NCI-H748 (cell line): Measurements from ENCODE around the gene PDPK1.

Experiments used
- DNase-seq: peaks from one replicate; lab custom pipeline; 2025; ENCODE audit not compliant: unreplicated experiment; lab: John Stamatoyannopoulos, UW

The PDPK1 gene

DNA sequence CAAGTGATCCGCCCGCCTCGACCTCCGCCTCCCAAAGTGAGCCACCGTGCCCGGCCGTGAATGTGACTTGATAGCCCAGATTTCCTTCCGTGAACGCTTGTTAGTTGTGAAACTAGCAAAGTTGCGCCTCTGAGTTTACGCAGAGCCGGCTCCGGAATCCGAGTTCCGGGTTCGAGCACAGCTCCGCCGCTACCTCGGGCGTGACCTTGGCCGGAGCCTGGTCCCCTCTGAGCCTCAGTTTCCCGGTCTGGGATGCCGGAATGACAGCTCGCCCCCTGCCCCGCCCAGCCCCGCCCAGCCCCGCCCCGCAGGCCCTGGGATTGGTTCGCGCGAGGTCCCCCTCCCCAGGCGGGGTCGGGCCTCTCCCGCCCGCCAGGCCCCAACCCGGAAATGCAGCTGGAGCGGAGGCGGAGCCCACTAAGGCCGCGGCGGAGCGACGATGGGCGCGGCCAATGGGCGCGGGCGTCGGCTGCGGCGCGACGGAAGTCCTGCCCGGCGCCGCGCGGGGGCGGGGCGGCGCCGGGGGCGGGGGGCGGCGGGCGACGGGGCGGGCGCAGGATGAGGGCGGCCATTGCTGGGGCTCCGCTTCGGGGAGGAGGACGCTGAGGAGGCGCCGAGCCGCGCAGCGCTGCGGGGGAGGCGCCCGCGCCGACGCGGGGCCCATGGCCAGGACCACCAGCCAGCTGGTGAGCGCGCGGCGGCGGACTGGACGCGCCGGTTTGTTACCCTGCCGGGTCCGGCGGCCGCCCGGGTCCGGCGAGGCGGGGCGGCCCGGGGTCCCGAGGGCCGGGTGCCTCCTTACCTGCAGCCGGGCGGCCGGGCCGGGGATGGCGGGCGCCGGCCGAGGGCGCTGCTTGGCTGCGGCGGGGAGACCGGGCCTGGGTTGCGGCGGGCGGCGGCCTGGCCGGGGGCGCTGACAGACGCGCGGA, at the start of gene PDPK1:
TSS of gene PDPK1 (plus strand) at position 571 of the 929 bp plus-strand sequence. CDS start at position 663, 92 bp downstream.
- DNase-seq: peak; percentile 92

GRCh38 chr16:2489581-2489980, 48.2 kb upstream of the PDPK1 start:
- no peak for DNase-seq

- no peak for DNase-seq
Measured at GRCh38 chr16:2490190-2491105, 47.4 kb upstream of the PDPK1 start.

DNA sequence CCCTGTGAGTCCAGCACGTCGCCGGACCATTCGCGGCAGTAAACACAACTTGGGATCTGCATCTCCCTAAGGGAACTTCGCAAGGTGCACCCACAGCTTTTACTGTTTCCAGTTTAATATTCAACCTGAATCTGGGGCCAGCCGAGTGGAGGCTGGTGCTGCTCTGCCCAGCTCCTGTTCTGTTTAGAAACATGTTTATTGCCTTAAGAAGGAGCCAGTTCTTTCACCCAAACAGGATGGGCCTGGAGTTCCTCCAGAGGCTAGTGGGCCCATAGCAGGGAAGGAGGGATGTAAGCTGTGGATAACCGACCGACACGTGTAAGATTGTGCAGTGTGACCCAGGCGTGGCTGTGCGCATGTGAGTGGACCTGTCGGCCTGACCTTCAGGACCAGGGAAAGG, 45.5 kb upstream of the PDPK1 start:
- DNase-seq: no peak

- DNase-seq: no peak
Measured at GRCh38 chr16:2493605-2494004, 44.2 kb upstream of the PDPK1 start.

DNA sequence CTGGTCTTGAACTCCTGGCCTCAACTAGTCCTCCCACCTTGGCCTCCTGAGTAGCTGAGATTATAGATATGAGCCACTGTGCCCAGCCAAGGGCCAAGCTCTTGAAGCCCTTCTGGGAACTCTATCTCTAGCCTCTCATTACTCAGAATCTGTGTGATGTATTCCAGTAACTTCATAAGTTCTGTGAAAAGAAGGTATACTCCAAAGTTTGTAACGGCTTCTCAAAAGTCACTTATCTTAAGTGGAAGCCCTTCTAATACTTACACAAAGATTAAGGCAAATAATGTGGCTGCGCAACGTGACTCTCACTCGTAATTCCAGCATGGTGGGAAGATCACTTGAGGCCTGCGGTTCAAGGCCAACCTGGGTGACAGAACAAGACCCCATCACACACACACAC, 43.2 kb upstream of the PDPK1 start:
- DNase-seq: no peak

DNA sequence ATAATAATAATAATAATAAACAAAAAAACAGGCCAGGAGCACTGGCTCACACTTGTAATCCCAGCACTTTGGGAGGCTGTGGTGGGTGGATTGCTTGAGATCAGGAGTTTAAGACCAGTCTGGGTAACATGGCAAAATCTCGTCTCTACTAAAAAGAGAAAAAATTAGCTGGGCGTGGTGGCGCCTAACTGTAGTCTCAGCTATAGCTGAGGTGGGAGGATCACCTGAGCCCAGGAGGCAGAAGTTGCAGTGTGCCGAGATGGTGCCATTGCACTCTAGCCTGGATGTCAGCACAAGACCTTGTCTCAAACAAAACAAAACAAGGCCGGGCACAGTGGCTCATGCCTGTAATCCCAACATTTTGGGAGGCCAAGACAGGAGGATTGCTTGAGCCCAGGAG, 42.8 kb upstream of the PDPK1 start:
- DNase-seq: no peak

GRCh38 chr16:2496223-2497115, 41.4 kb upstream of the PDPK1 start:
- DNase-seq: no peak

DNA sequence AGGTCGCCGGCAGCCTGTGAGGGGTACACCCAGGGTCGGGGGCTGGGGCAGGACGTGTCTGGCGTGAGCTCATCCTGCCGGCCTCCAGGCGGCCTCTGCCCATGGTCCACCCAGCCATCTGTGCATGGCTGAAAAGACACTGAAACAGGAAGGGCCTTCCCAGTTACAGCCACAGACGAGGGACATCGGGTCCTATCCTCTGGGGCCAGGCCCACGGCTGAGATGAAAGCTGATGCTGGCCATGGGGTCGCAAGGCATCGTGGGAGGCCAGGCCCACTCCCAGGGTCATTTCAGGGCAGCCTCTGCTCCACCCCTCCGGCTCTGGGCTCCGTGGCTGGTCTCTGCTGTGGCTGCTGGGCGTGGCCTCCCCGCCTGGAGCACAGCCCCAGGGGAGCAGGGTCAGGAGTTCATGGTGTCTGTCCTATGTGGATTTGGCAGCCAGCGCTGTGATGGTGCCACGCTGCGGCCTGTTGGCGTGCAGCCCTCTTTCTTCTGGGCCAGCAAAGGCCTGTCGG, 40.6 kb upstream of the PDPK1 start:
- no peak for DNase-seq

GRCh38 chr16:2497695-2498484, 39.9 kb upstream of the PDPK1 start:
- no peak for DNase-seq

- DNase-seq: no peak
Measured at GRCh38 chr16:2498531-2499253, 39.1 kb upstream of the PDPK1 start.

GRCh38 chr16:2499454-2499853, 38.4 kb upstream of the PDPK1 start:
- DNase-seq: no peak

DNA sequence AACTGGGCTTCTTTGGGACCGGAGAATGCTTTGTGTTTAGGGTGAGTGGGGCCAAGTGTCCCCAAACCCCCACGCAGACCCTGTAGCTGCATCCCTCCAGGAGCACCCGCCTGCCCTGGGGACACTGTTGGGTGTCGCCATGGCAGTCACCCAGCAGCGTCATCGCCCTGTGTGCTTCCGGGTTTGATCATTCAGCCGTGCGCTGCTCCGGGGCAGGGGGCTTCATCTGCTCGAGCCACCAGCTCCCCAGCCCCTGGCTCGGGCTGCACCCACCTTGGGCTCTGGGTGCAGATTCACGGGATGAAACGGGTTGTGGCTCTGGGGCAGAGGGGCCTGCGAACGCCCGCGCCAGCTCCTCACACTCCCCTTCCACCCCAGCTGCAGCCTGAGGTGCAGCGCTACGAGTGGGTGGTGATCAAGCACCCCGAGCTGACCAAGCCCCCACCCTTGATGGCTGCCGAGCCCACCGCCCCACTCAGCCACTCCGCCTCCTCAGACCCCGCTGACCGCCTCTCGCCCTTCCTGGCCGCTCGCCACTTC, 37.9 kb upstream of the PDPK1 start:
- DNase-seq: no peak

DNA sequence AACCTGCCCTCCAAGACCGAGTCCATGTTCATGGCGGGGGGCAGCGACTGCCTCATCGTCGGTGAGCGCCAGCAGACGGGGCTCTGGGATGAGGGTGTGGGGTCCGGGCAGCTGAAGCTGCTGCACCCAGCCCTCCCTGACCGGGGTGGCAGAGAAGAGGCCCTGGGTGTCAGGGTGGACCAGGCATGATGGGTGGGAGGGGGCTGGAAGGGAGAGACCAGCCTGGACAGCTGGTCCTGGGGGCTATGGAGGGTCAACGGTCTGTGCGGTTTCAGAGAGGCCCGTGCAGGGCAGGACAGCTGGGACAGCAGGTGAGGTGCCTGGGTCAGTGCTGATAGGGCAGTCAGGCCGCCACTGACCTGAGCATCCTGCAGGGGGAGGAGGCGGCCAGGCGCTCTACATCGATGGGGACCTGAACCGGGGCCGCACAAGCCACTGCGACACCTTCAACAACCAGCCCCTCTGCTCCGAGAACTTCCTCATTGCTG, 37.3 kb upstream of the PDPK1 start:
- DNase-seq: no peak

DNA sequence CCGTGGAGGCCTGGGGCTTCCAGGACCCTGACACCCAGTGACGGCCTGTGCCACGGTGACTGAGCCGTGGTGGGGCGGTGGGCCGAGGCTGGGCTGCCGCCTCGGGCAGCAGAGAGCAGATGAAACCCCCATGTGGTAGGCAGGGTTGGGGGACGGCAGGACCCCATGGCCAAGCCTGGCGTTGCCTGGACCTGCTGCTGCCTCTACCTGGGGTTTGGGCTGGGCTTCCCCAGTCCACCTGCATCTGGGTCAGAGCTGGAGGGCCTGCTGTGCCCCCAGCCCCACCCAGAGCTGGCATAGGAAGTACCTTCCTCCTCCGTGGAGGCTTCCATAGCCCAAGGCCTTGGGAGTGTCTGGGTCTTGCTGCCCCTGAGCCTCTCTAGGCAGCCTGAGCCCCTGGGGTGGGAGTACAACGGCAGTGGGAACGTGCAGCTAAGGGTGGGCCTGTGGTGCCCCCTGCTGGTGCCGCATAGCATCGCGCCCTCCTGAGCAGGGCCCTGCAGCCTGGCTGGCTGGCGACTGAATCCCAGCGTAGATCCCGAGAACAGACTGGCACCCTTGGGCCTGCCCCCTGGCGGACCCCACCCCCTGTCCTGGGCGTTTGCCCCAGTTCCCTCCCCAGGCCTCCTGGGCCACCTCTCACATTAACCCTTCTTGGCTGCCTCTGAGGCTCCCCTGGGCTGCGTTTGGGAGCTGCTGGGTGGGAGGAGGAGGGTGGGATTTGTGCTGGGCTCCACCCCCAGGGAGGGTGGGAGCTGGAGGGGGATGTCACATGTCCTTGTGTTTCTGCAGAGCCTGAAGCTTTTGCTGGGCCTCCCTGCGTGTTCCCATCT, 36.7 kb upstream of the PDPK1 start:
- DNase-seq: peak; percentile 67

- DNase-seq: no peak
Measured at GRCh38 chr16:2501946-2502895, 35.6 kb upstream of the PDPK1 start.

DNA sequence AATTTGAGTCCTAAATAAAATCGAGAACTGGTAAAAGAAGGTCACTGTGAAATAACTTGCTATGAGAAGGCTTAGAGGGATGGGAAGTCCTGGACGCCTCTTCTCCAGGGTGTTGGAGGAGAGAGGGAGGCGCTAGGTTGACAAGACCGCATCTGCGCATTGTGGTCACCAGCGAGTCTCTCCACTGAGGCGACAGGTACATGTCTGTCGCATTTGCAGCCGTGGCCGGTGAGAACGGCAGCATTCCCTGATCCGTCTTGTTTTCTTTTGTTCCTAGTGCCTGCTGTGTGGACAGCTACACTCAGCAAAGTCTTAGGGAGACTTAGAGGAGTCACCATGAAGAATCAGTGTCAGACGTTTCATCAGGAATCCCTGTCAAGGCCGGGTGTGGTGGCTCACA, 32.1 kb upstream of the PDPK1 start:
- no peak for DNase-seq
